Measurements from ENCODE around the gene FRG1.
"Not testable (repeated sequence)": the region's sequence is repeated elsewhere in the genome, so short reads cannot be mapped to it uniquely, and the experiment has no call there.

DNA sequence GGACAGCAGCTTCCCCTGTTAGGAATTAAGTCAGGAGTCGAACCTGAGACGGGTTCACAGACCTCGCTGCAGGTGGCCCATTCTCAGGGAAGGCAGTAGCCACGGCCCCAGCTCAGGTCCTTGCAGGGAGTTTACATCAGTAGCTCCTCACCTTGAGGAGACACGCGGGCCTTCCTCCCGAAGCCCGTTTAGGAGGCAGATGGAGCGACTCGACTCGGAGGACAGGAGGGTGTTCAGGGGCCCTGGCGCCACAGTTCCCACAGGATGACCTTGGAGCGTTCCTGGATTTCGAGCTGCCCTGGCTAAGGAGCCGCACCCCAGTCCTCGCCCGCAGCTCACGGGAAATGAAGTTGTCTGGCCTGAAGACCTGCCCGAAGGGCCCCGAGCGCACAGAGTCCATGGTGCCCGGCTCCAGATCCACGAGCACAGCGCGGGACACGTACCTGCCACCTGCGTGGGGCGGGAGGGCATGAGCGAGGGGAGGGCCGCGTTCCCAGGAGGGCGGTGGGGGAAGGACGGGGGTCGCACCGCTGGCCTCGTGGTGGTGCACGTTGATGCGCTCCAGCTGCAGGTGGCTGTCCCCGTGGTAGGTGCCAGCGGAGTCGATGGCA is 43.3 kb downstream of the FRG1 start:
- TF ChIP-seq POLR2A (IDR thresholded peaks at IDR 0.05; ENCODE audit: low read depth, low read length); MYC (IDR thresholded peaks at IDR 0.05; ENCODE audit: low read depth, low read length); EZH2 (IDR thresholded peaks at IDR 0.05; ENCODE audit: borderline replicate concordance, low read depth, low read length, severe bottlenecking); JUN (IDR thresholded peaks at IDR 0.05; ENCODE audit: borderline replicate concordance, insufficient read depth, insufficient read length, low read depth); POLR2AphosphoS5 (IDR thresholded peaks at IDR 0.05; ENCODE audit: insufficient read depth, low read depth, low read length); GATA2 (IDR thresholded peaks at IDR 0.05; ENCODE audit: insufficient read depth, insufficient read length, low read depth, low read length); FOS (IDR thresholded peaks at IDR 0.05; ENCODE audit: borderline replicate concordance, insufficient read depth, low read length): not testable (repeated sequence)
- TF ChIP-seq, protein P1, sequence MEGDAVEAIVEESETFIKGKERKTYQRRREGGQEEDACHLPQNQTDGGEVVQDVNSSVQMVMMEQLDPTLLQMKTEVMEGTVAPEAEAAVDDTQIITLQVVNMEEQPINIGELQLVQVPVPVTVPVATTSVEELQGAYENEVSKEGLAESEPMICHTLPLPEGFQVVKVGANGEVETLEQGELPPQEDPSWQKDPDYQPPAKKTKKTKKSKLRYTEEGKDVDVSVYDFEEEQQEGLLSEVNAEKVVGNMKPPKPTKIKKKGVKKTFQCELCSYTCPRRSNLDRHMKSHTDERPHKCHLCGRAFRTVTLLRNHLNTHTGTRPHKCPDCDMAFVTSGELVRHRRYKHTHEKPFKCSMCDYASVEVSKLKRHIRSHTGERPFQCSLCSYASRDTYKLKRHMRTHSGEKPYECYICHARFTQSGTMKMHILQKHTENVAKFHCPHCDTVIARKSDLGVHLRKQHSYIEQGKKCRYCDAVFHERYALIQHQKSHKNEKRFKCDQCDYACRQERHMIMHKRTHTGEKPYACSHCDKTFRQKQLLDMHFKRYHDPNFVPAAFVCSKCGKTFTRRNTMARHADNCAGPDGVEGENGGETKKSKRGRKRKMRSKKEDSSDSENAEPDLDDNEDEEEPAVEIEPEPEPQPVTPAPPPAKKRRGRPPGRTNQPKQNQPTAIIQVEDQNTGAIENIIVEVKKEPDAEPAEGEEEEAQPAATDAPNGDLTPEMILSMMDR (IDR thresholded peaks at IDR 0.05; ENCODE audit: extremely low read depth in 1 of 2, insufficient read depth in 1 of 2, low read depth in 1 of 2, low read length in 2 of 2), result not testable (repeated sequence)
- TF ChIP-seq, protein P2, sequence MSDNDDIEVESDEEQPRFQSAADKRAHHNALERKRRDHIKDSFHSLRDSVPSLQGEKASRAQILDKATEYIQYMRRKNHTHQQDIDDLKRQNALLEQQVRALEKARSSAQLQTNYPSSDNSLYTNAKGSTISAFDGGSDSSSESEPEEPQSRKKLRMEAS (IDR thresholded peaks at IDR 0.05; ENCODE audit: insufficient read depth, insufficient read length), result not testable (repeated sequence)

Measured in endothelial cell of umbilical vein (primary cell).